AG08395 (cell line): ENCODE data around the gene RBKS.
"Not testable (repeated sequence)": the region's sequence is repeated elsewhere in the genome, so short reads cannot be mapped to it uniquely, and the experiment has no call there.

Experiments
- DNase-seq: peaks from one replicate; pipeline ENCODE4 v3.0.0; 2012; ENCODE audit warnings: mixed read lengths, low spot score

RBKS gene

DNA sequence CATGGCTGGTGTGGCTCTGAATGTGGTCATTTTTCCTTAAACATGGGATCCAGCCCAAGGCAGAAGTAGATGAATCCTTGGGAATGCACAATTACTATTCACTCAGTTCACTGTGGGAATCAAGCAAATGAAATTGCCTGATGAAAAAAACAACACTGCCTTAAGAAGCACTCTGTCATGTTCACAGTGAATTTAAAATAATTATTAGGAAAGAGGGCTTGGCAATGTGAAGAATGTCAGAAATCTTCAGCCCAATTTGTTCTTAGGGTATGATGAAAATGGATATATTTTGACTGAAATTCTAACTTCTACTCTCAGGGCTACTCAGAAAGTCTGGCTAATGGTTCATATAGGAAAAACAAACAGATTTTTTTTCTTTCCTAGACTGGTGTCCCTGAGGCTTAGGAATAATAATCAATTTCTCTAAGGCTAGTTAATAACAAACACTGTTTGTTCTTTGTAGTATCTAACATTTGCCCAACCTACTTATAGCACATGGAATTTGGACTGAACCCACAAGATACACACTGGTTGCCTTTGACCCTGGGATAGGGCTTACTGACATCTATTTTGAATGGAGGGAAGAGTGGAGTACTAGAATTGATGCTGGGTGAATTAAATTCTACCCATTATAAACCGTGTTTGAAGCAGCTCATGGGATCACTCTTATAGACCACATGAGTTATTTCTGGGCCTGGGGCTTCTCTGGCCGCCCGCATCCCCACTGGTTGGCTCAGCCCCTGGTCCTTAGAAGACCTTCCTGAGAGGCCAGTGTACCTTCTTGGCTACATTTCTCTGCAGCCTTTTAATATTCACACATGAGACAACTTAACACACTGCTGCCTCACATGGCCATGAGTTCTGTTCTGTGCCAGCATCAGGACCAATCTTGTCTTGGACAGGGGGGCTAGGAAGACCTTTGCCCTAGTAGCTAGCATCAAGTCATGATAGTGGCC, 127.0 kb downstream of the RBKS start:
- DNase-seq = no peak

DNA sequence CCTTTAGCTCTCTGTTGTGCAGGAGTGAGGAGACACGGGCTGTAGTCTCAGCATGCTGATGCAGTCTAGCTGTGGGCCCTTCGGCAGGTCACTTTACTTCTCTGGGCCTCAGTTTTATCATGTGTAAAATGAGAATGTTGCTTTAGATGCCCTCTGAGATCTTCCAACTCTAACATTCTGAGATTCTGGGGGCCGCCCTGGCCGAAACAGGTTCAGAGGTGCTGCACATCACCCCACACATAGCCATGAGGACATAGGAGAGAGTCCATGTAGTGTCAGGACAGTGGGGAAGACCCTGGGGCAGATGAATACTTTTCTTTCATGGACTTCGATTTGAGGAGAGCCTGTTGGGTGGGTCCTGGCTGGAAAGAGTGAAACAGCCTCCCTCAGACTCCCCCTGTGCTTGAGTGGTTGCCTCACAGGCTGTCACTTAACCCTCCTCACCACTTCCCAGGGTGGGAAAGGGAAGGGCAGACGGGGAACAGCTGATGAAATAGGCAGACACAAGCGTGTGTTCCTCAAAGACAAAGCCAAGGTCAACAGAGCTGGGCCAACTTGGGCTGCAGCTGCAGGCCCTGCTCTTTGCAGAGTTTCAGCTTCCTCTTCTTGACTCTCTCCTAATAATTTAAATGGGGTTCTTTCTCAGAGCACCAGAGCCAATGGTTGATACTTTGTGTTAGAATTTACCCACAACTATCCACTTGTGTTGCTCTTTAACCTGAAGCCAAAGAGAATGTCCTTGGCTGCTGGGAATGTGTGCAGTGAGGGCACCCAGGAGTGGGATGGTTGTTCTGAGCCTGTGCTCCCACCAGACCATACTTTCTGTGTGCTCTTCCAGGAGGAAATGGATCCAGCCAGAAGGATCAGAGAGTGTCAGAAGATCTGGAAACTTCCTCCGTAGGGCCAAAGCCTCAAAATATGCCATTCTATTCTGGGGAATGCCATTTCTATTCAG, 133.4 kb downstream of the RBKS start:
- no peak for DNase-seq

GRCh38 chr2:27756091-27756490, 134.1 kb downstream of the RBKS start:
- DNase-seq = no peak

- DNase-seq = no peak
These were observed 135.4 kb downstream of the RBKS start for GRCh38 chr2:27754831-27755230.

DNA sequence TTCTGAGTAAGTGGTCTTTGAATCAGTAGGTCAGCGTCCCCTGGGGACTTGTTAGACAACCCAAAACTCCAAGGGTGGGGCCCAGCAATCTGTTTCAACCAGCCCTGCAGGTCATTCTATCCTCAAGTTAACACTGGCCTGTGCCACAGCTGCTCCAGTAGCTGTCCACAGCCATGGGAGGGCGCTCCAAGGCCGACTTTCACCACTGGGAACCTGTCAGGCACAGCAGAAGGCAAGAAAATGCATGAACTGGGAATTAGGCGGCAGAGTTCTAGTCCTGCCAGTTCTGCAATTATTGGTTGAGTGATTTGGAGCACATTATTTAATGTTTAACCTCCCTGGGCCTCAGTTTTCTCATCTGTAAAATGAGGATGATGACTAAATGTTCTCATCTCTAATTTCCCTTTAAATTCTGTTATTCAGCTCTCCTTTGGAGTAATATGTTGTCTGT, 136.0 kb downstream of the RBKS start:
- peak; percentile 76 for DNase-seq

DNA sequence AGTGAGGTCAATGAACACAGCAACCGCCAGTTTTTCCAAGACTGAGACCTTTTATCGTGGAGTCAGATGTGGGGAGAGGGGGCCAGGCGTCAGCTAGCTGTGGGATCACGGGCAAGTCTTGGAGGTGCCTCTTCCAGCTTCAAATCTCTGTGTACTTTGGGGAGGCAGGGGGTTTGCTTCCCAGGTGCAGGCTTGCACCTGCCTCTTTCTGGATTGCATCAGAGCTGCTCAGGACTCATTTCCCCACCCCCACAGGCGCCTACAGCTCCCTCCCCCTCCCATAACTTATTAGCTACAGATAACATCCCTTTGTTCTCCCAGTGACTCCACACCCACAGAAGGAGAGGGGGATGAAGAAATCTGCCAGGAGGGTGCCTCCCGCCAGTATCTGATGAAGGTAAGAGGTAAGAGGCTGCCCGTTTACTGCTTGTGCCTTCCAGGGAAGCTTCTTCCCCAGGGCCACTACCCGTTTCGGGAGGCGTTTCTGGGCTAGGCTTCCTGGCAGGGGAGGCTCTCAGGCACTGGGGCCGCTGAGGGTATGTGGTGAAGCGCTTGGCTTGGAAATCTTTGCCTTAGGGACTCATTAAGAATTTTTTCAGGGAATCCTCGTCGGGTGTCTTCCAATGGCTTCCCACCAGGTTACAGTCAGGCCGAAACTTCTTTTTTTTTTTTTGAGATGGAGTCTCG, 137.5 kb downstream of the RBKS start:
- no peak for DNase-seq

GRCh38 chr2:27751377-27751776, 138.8 kb downstream of the RBKS start:
- DNase-seq = no peak

DNA sequence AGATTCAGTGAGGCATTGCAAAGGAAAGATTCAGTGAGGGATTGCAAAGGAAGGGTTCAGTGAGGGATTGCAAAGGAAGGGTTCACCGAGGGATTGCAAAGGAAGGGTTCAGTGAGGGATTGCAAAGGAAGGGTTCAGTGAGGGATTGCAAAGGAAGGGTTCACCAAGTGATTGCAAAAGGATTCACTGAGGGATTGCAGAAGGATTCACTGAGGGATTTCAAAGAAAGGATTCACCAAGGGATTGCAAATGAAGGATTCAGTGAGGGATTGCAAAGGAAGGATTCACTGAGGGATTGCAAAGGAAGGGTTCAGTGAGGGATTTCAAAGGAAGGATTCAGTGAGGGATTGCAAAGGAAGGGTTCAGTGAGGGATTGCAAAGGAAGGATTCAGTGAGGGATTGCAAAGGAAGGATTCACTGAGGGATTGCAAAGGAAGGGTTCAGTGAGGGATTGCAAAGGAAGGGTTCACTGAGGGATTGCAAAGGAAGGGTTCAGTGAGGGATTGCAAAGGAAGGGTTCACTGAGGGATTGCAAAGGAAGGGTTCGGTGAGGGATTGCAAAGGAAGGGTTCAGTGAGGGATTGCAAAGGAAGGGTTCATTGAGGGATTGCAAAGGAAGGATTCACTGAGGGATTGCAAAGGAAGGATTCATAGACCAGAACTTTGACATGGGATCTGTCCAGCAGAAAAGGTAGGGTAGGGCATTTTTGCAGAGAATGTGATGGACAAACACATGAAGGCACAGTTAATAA, 141.2 kb downstream of the RBKS start:
- not testable (repeated sequence) for DNase-seq

- DNase-seq = no peak
These were observed 142.3 kb downstream of the RBKS start for GRCh38 chr2:27747827-27748352.

- DNase-seq = no peak
These were observed 143.9 kb downstream of the RBKS start for GRCh38 chr2:27746325-27746724.

DNA sequence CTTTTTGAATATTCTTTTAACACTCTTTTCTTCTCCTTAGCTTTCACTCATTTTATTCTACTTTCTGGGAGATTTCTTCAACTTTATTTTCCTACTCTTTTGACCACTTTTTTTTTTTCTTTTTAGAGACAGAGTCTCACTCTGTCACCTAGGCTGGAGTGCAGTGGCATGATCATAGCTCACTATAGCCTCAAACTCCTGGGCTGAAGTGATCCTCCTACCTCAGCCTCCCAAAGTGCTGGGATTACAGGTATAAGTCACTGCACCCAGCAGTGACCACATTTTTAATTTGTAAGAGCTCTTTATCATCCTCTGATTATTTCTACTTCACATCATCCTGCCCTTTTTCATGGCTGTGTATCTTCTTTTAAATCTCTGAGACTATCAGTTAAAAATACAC, 144.7 kb downstream of the RBKS start:
- not testable (repeated sequence) for DNase-seq

- DNase-seq = no peak
These were observed 147.6 kb downstream of the RBKS start for GRCh38 chr2:27742571-27742970.

- DNase-seq = no peak
These were observed 148.5 kb downstream of the RBKS start for GRCh38 chr2:27741673-27742072.

GRCh38 chr2:27739058-27739373, 151.2 kb downstream of the RBKS start:
- DNase-seq = no peak

GRCh38 chr2:27738349-27739057, 151.7 kb downstream of the RBKS start:
- DNase-seq = no peak

- DNase-seq = peak; percentile 63
These were observed 152.4 kb downstream of the RBKS start for GRCh38 chr2:27737676-27738348.

DNA sequence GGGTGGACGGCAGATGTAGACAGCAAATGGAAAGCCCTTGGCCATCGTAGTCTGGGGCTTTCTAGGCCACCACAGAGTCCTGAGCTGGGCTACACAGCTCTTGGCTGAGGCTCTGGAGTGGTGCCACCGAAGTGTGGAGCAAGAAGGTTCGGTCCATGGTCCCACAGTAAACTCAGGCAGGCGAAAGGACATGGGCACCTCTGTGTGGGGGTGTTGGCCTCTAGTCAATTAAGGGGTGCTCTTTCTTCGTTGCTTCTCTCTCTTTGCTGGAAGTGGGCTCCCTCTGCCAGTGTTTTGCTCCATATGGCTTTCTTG, 153.3 kb downstream of the RBKS start:
- DNase-seq = no peak

- DNase-seq = no peak
These were observed 153.9 kb downstream of the RBKS start for GRCh38 chr2:27736031-27736889.

DNA sequence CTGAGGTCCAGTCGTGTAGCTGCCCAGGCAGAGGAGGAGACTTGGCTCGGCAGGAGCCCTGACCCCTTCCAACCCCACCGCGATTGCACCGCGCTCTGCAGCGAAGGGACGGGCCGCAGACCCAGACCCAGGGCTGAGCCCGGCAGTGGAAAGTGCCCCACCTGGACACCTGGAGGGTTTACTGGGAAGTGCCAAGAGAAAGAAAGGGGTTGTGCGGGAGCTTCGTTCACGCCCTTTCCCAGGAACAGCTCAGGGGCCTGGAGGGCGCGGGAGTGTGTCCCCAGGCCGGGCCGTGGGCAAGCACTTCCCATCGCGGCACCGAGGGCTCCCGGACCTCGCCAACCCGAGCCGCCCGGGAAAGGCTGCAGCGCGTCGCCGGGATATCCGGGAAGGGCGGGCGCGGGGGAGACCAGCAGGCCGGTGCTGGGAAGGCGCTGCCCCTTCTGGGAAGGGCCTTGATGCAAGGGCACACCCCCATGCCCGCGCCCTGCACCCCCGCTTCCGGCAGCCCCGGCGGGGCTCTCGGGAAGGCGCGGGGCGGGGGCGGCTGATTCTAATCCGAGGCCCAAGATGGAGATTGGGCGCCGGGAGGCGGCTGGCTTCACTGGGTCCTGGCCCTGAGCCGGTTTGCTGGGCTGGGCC, 154.8 kb downstream of the RBKS start:
- peak; percentile 82 for DNase-seq
